ENCODE measurements around the gene FOXE3. TPM values are rescaled to one million over a fixed set of nuclear protein-coding genes. Genes with fewer than 3 reads are reported as not detected.

FOXE3 gene
- total RNA-seq, 1 donor from 2014 or later: not detected

- Mint-ChIP-seq H3K27ac (peak overlapping the region; percentile 46), H3K4me3 (peak overlapping the region; percentile 41), H3K36me3 (ENCODE audit: low read depth) (no peaks in the 10 kb centered on the region), H3K4me1 (peaks cover 25% of the 10 kb centered on the region), H3K27me3 (peaks cover 9% of the 10 kb centered on the region), H3K9me3 (peaks cover 3% of the 10 kb centered on the region)
- ATAC-seq (ENCODE audit: low read depth) (no peak), DNase-seq (no peak)
- no peak for TF ChIP-seq CTCF (IDR thresholded peaks at IDR 0.05)
- ChIA-PET CTCF (no interaction called here), POLR2A (no interaction called here)
- intact Hi-C loops (cut with micrococcal nuclease): loop anchor here (5.0 kb wide), 1 partner anchor 248 kb away; the partner anchor contains the start of gene PDZK1IP1
Observed at GRCh38 chr1:47439819-47440598, 23.9 kb downstream of the FOXE3 start.

GRCh38 chr1:47440599-47441081 is 24.6 kb downstream of the FOXE3 start:
- POLR2A ChIA-PET: no interaction called here
- Mint-ChIP-seq H3K36me3 (ENCODE audit: low read depth) (no peaks in the 10 kb centered on the region), H3K4me1 (peaks cover 29% of the 10 kb centered on the region), H3K27me3 (peaks cover 9% of the 10 kb centered on the region), H3K27ac (no peak overlapping the region), H3K9me3 (peaks cover 3% of the 10 kb centered on the region), H3K4me3 (no peak overlapping the region)
- CTCF ChIA-PET: no interaction called here
- no peak for TF ChIP-seq CTCF (IDR thresholded peaks at IDR 0.05)
- DNase-seq (no peak), ATAC-seq (ENCODE audit: low read depth) (no peak)
- intact Hi-C loops (cut with micrococcal nuclease): no loop called here

GRCh38 chr1:47441450-47442106 is 25.5 kb downstream of the FOXE3 start:
- Mint-ChIP-seq H3K27me3 (peaks cover 16% of the 10 kb centered on the region), H3K36me3 (ENCODE audit: low read depth) (no peaks in the 10 kb centered on the region), H3K9me3 (peaks cover 3% of the 10 kb centered on the region), H3K4me3 (no peak overlapping the region), H3K4me1 (peaks cover 23% of the 10 kb centered on the region), H3K27ac (no peak overlapping the region)
- POLR2A ChIA-PET: interaction anchor here (0.6 kb wide), 1 partner anchor 29 kb away, joined by 3 read pairs; no protein-coding TSS in a partner anchor
- intact Hi-C loops (cut with micrococcal nuclease): no loop called here
- ATAC-seq (ENCODE audit: low read depth) (no peak), DNase-seq (no peak)
- TF ChIP-seq CTCF (IDR thresholded peaks at IDR 0.05): no peak
- CTCF ChIA-PET: interaction anchor here (0.6 to 0.9 kb wide), 2 partner anchors 9 to 710 kb away, joined by 3 to 4 read pairs; no protein-coding TSS in a partner anchor

GRCh38 chr1:47442202-47442601 is 26.1 kb downstream of the FOXE3 start:
- TF ChIP-seq CTCF (IDR thresholded peaks at IDR 0.05): no peak
- no peak for ATAC-seq (ENCODE audit: low read depth)
- POLR2A ChIA-PET: no interaction called here
- Mint-ChIP-seq H3K4me3 (no peak overlapping the region), H3K36me3 (ENCODE audit: low read depth) (no peaks in the 10 kb centered on the region), H3K27me3 (peaks cover 21% of the 10 kb centered on the region), H3K27ac (no peak overlapping the region), H3K9me3 (peaks cover 3% of the 10 kb centered on the region), H3K4me1 (peaks cover 20% of the 10 kb centered on the region)
- intact Hi-C loops (cut with micrococcal nuclease): no loop called here
- CTCF ChIA-PET: no interaction called here
- DNase-seq: no peak

- Mint-ChIP-seq H3K27me3 (peaks cover 26% of the 10 kb centered on the region), H3K36me3 (ENCODE audit: low read depth) (no peaks in the 10 kb centered on the region), H3K9me3 (peaks cover 3% of the 10 kb centered on the region), H3K27ac (no peak overlapping the region), H3K4me1 (peaks cover 20% of the 10 kb centered on the region), H3K4me3 (no peak overlapping the region)
- DNase-seq (no peak), ATAC-seq (ENCODE audit: low read depth) (no peak)
- intact Hi-C loops (cut with micrococcal nuclease): no loop called here
- ChIA-PET CTCF (no interaction called here), POLR2A (no interaction called here)
- TF ChIP-seq CTCF (IDR thresholded peaks at IDR 0.05): no peak
Observed at GRCh38 chr1:47442842-47443529, 26.9 kb downstream of the FOXE3 start.

All from activated B cell treated with CpG ODN at 0.5 μM for 24 hours (primary cell).